Right hindlimb (tissue), 1 donor: ENCODE data around the gene ASB6.
"Not testable (repeated sequence)": the region's sequence is repeated elsewhere in the genome, so short reads cannot be mapped to it uniquely, and the experiment has no call there.

ENCODE experiments used
- DNase-seq: peaks from one replicate; pipeline ENCODE4 v3.0.0-alpha.2; 2018

The ASB6 gene

DNA sequence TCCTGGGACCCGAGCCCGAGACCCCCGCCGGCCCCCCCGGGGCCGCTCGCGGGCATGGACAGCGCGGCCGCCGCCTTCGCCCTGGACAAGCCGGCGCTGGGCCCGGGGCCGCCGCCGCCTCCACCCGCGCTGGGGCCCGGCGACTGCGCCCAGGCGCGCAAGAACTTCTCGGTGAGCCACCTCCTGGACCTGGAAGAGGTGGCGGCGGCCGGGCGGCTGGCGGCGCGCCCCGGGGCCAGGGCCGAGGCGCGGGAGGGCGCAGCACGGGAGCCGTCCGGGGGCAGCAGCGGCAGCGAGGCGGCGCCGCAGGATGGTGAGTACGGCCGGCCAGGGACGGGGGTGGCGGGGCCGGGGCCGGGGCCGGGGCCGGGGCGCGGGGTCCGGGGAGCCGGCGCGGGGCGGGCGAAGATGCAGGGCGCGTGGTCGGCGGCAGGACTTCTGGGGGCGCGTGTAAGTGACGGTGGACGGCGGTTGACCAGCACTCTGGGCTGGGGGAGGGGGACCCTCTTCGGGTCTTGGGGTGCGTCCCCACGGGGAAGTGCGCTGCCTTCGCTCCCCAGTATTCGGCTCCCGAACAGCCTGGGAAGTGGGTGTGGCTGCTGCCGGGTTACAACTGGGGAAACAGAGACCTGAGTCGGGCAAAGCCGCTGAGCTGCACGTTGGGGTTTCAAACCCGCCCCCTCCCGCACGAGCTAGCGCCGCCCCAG, 24.0 kb upstream of the ASB6 start:
- no peak for DNase-seq

DNA sequence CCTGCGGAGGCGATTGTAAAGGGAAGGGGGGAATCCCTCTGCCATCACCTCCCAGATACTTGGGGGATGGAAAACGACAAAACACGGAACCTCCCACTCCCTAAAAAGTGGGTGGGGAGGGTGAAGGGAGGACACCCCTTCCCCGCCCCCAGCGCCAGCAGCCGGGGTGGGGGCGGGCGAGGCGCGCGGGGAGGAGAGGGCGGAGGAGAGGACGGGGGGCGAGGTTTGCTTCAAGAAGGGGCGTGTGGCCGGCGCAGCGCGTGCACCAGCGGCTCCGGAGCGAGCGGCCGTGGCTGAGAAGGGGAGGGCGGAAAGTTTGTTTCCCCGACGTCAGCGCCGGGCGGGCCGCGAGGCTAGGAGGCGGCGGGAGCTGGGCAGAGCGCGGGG, 23.4 kb upstream of the ASB6 start, which contains the start of gene PRRX2:
Gene PRRX2 (plus strand): TSS at position 259 of the 387 bp plus-strand sequence. CDS start 221 bp downstream, outside the sequence.
- DNase-seq, result peak; percentile 82

DNA sequence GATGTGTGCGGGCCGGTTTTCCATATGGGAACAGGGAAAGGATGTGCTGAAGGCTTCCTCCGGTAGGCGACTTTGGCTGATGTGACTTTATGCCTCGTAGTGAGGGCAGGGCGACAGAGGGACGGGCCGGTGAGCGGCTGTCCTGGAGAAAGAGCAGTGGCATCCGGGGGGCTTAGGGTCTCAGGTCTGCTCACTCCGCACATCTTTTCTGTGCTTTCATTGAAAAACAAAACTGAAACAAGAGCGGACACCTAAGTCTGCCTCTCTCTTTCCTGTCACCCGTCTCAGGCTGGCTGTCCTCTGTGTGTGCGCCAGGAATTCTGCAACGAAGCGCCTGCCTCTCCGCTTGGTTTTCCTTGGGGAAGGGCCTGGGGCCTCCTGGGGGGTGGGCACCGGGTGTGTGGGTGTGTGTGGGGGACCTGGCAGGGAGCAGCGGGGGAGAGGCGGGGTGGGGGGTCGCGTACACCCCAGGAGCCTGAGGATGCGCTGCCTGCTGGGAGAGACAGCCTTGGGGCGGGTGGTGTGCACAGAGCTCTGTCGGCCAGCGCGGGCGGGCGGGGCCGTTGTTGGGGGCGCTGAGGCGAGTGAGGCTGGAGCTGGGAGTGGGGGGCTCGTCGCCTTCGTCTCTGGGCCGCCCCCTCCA, 22.9 kb upstream of the ASB6 start:
- no peak for DNase-seq

DNA sequence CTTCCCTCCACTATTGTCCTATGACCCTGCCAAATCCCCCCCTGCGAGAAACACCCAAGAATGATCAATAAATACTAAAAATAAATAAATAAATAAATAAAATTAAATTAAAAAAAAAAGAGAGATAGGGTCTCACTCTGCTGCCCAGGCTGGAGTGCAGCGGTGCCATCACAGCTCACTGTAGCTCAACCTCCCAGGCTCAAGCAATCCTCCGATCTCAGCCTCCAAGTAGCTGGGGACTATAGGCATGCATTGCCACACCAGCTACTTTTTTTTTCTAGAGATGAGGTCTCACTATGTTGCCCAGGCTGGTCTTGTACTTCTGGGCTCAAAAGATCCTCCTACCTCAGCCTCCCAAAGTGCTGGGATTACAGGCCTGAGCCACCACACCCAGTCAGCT, 20.3 kb upstream of the ASB6 start:
- DNase-seq, result not testable (repeated sequence)

DNA sequence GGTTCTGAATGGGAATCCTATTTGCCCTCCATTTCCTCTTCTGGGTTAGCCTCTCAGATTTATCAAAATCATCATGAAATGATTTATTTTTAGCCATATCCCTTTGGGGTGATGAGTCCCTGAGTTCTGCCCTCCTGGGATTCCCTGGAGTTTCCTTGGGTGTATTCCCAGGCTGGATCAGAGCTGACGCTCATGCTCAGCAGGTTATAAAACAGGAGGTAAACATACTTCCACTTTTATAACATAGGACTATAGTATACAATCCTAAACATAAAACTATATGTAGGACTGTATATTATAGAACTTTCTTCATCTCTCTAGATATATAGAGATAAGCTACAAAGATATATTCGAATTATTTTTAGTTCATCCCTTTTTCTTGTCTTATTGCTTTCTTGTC, 19.1 kb upstream of the ASB6 start:
- DNase-seq, result no peak

DNA sequence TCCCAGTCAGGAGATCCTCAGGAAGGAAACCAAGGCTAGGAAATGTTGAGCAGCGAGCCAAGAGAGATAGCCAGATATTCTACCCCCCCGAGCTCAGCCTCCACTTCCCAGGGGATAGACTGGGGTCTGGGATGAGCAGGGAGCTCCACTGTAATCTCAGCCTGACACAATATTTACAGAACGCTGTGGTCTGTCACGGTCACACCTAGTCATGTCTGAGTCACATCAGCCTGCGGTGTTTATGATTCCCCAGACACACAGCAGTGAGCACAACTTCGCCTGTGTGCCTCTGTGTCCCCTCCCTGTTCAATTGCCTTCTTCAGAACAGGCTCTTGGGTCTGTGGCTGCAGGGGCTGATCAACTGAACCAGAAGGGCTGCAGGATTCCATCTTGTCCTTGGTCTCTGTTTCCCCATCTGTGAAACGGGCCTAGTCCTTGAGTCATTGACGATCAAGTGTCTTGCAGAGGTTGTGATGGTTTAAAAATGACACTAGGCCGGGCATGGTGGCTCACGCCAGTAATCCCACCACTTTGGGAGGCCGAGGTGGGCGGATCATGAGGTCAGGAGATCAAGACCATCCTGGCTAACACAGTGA, 14.9 kb upstream of the ASB6 start:
- DNase-seq, result no peak

DNA sequence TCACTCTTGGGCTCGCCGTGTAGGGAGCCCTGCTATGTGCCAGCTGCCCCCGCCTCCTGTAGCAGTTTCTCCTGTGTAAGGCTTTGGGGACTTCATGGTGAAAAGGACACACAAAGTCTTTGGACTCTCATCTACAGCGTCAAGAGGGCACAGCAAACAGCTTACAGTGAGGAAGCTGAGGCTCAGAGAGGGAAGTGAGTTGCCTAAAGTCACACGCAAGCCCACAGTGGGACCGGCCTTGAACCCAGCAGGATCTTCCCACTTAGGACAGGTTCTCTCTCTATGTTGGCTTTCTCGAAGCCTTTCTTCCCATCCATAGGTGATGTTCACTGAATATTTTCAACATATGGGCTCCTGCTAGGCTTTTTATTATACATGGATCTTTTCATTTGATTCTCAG, 13.7 kb upstream of the ASB6 start:
- DNase-seq, result no peak

DNA sequence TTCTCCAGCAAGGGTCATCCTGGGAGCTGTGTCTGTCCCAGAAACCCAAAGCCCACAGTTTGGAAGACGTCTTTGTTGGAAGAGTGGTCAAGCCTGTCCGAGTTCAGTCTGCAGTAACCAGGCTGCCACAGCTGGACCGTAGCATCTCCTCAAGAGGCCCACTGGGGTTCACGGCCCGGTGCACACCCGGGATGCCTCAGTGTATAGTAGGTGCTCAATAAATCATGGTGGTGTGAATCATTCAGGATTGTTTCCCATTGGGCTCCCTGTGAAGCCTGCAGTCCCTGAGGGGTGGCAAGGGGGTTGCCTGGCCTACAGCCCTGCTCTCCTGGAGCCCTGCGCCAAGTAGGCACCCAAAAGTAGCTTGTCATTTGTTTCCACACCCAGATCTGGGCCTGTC, 13.2 kb upstream of the ASB6 start:
- DNase-seq, result no peak

DNA sequence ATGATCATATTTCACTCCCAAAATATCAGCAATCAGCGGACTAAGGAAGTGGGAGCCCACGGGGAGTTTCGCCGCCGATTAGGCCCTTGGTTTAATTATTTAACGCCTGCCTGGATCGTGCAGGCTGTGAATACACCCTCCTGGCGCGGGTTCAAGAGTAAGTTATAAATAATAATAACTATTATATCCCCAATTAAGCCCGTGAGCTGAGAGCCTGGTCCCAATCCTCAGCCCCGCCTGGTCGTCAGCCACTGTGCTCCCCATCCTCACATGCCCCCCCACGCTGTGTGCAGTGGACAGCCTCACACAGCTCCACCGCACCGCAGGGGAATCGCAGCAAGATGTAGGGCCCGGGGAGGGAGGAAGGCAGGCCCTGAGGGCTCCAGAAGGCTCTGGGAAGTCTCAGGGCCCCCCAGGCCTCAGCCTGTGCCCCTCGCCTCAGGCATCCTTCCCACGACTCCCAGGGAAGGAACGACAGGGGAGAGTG, 12.6 kb upstream of the ASB6 start:
- no peak for DNase-seq

DNA sequence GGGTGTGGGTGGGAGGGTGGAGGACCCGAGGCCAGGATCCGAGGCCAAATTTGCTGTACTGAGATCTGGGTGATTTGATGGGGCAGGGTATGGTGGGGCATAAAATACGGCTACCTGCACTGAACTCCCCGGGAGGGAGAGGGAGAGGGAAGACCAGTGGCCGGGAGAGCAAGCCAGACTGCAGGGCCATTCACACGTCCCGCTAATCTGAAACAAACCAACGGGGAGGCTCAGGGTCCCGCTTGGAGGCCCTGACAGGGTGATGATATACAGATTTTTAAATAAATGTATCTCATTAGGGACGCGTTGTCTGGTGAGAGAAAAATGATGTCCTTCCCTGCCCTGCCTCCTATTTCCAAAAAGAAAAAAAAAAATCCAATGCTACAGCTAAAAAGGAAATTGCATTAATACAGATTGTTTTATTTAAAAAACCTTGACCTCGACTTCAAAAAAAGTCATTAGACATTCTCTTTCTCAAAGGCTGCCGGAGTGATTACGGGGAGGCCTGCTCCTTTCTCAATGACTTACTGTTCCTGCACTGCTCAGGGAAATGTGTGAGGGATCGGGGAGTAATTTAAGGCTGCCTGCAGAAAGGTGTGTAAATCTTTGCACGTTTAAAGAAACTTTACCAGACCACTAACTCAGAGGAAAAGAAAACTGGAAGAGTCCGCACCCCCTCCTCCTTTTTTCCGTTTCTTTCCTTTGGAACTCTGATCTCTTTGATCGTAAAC, 12.0 kb upstream of the ASB6 start:
- DNase-seq, result no peak

DNA sequence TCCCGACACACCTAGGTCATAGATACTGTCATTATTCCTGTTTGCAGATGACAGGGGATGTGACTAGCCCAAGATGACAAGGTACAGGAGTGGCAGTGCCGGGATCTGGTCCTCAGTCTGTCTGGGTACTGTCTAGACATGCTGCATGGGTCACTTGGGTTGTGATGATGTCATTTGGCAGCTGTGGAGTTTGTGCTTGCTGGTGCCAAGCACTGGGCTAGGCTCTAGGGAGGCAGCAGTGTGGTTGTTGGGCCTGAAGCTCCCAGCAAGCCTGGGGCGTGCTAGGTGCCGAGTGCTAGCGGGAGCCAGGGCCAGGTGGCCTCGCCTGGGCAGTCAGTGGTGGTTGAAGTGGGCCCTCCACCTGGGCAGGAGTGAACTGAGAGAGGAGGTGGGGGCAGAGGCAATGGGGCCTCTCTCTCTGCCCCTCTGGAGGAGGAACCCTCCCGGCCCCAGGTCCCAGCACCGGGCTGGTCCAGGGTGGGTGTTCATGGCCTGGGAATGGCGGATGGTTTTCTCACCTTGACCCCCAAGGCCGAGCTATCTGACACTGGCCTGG, 8.8 kb upstream of the ASB6 start:
- DNase-seq, result peak; percentile 13

DNA sequence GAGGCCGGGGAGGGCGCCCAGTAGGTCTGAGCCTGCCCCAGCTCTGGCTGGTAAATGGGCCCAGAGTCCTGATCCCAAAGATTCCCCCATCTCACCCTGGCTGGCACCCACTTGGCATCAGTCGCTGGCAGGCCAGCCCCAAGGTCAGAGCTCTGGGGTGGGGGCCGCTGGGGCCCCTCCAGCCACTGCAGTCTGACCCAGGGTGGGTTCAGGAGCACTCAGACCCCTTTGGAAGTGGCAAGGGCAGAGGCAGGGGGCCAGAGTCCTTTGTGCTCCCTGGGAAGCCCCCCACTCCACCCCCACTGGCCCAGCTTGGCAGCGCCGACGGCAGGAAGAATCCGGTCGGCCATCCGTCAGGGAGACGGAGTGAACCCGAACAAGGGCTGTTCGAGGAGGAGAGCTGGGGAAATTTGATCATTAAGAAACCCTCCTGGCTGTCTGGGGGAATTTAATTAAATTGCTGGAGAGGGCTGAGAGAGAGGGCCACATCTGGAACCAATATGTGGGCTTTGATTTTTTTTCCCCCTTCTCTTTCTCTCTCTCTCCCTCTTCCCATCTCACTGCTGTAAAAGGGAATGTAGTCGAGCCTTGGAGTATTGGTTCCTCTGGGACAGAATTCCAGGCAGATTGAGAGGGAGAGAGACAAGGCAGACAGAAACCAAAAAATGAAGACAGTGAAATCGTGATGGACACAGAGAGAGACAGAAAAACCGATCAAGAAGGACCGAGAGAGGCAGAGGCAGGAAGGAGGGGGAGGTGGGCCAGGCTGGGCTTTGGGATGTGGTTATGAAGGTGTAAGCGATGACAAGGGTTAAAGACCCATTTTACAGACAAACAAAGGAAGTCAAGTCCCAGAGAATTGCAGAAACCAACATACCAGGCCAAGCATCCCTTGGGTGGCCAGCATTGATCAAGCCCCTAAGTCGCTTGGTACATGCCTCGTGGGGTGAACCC, 8.1 kb upstream of the ASB6 start:
- DNase-seq, result peak; percentile 35

DNA sequence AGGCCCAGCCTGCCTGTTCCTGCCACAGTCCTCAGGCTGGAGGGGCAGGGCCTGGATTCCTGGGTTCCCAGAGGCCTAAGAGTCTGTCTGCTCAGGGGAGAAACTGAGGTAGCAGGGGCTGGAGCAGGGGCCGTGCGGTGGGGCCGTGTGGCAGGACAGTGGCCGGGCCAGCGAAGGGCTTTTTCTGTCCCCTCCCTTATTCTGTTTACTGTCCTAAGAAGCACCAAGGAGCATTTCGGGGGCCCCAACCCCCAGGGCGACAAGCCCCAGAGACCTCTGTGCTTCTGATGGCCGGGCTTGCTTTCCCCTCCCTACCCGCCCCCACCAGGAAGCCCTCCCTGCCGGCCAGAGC, 6.8 kb upstream of the ASB6 start:
- DNase-seq, result no peak

DNA sequence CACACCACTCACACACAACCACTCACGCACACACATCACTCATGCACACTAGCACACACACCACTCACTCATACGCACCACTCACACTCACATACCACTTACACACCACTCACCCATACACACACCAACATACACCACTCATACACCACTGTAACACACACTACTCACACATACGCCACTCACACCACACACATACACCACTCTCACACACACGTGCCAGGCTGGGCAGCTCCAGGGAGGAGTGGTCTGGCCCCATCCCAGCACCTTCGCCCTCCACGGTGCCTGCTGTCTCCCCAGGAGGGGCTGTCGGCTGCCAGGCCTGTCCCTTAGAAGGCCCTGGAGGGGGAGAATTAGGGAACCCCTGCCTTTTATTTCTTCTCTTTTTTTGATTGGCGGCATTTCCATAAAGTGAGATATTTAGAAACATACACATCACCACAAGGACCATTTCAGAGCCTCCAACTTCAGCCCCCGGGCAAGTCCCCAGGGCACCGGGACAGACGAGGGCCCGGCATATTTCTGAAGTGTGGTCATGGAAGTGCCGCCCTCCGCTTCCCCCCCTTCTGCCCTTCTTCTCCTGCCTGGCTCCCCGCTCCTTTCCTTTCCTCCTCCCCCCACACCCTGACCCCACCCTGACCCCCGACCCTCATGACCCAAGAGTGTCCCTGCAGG, 6.3 kb upstream of the ASB6 start:
- DNase-seq, result peak; percentile 34

DNA sequence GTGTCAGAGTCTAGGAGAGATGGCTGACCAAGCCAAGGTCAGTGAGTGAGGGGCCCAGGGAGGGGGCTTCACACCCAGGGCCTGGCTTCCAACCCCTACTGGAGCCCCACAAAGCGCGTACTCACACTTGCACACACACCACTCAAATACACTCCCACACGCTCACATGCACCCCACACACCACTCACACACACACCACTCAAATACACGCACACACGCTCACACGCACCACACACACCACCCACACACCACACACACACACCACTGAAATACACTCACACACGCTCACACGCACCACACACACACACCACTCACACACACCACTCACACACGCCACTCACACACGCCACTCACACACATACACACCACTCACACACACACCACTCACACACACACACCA, 5.7 kb upstream of the ASB6 start:
- DNase-seq, result no peak

DNA sequence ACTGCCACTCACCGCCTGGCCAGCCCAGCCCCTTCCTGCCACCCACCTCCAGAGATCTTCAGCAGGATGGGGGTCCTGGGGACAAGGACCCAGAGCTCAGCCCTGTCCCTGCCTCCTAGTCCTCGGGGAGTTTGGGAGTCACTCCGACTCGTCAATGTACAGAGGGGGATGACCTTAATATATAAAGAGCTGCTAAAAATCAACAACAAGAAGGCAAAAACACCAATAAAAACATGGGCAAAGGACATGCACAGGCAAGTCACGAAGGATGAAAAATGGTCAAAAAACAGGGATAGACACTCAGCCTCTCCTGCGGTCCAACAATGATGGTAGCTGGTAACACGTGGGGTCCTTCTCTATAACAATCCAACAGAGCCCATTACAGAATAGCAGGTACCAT, 4.7 kb upstream of the ASB6 start:
- no peak for DNase-seq

DNA sequence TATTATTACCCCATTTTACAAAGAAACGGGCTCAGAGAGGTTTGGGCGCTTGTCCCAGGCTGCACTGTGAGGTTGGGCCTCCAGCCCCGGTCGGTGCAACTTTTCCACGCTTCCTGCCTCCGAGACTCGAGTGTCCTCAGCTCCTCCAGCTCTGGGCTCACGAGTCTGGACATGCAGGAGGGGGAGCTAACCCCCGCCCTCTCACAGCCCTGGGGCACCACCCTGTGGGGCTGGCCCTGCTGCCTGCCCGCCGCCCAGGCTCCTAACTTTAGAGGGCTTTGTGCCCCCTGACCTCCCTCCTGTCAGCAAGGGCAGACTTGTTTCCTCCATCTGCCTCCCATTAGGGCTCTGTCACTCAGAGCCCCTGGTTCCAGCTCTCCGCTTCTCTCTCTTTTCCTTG, 4.3 kb upstream of the ASB6 start:
- DNase-seq, result no peak

DNA sequence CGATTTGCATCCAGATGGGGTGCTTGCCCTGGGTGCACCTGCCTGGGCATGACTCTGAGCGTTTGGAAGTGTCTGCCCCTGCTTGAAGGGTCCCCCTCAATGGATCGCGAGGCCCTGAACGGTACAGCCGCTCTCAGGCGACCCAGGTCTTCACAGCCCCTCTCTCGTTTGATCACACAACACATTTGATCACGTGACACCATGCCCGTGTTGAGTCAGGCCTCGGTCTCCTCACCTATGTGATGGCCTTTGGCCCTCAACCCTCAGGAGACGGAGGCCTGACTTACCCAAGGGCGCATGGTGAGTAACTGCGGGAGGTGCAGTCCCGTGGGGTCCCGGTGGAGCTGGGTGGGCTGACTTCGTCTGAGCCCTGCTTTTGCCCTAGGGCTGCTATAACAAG, 3.0 kb upstream of the ASB6 start:
- peak; percentile 13 for DNase-seq

DNA sequence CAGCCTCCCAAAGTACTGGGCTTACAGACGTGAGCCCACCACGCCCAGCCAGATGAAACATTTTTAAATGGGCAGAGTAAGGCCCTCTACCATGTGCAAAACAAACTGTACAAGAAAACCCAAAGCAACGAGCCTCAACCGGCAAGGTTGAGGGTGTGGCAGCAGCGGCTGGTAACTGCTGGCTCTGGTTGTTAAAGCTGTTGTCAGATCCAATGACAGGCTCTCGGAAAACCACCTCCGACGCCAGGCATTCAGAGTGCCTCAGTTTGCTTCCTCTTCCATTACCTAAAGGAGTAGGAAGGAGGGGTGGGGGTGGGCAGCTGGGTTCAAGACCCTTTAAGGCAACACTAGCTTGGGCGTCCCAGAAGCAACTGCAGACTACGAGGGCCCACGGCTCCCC, 2.4 kb upstream of the ASB6 start:
- DNase-seq, result peak; percentile 19

DNA sequence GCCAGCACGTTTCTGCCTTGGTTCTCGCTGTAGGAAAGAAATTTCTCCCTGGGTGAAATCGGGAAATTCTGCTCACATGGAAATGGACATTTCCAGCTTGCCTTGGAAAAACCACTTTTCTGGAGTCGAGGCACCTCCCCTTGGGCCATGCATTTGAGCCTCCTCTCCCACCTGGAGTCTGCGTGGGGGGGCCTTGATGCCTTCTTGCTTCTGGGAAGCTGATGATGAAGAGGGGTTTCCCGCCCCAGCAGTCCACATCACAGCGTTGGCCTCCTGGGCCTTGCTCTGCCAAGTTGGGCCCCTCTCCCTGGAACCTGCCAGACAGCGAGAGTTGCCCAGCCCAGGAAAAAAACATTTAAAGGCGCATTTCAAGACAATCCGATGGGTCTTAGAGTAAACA, 1.8 kb upstream of the ASB6 start:
- peak; percentile 17 for DNase-seq
